Fibroblast of skin of right biceps (primary cell): ENCODE results near the gene ARL4A.
"Not testable (repeated sequence)": the region's sequence is repeated elsewhere in the genome, so short reads cannot be mapped to it uniquely, and the experiment has no call there.

Experiments
- DNase-seq: peaks from one replicate; pipeline ENCODE4 v3.0.0-alpha.2; 2013

Gene ARL4A

DNA sequence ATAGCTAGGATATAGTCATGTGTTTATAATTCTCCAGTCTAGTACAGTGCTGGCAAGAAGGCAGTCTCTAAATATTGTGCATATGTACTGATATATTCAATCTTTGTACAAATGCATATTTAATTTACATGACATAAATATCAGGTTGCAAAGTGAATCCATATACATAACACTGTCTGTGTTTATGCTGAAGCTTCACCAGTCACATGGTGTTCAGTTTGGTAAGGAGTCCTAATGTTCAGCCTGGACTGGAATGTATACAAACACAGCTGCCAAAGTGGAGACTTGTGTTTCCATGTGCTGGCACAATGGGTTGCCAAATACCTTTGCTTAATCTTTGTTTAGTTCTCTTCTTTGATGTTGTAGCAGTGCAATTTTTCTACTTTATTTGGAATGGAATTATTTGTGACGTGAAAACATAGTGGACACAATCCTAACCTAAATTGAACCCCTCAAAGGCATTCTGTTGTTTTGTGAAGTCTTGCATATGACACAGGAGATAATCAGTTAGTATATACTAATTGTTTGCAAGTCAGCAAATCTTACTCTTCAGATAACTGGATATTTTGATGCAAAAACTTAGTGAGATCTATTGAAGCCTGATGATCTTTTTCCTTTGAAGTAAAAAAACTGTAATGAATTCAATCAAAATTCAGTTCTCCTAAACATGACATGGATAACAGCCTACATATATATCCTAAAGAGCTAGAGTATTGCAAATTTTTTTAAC is 17.3 kb upstream of the ARL4A start:
- DNase-seq, result peak; percentile 39

DNA sequence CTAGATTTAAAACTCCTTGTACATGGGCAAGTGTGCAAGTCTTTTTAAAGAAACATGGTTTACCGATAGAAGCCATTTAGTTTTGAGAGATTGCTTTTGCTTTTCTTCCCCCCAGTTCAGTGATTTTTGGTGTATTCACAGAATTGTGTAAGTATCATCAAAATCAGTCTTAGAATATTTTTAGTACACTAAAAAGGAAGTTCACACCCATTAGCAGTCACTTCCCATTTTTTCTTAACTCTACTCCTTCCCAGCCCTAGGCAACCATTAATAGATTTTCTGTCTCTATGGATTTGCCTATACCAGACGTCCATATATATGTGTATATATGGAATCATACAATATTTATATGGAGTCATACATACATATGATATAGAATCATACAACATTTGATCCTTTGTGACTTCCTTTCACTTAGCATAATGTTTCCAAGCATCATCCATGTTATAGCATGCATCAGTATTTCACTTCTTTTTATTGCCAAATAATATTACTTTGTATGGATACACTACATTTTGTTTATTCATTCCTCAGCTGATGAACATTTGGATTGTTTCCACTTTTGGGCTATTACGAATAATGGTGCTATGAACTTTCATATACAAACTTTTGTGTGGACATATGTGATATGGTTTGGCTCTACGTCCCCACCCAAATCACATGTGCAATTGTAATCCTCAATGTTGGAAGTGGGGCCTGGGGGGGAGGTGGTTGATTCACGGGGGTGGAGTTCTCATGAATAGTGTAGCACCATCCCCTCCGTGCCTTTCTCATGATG is 16.5 kb upstream of the ARL4A start:
- DNase-seq, result no peak

DNA sequence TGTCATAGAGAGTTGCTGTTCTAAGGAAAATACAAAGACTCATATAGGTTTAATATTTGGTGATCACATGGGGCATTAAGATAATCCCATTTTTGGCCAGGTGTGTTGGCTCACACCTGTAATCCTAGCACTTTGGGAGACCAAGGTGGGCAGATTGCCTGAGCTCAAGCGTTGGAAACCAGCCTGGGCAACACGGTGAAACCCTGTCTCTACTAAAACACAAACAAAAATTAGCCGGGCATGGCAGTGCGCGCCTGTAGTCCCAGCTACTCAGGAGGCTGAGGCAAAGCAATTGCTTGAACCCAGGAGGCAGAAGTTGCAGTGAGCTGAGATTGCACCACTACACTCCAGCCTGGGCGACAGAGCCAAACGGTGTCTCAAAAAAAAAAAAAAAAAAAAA is 14.0 kb upstream of the ARL4A start:
- DNase-seq, result not testable (repeated sequence)

GRCh38 chr7:12674053-12674452 is 13.4 kb upstream of the ARL4A start:
- DNase-seq, result no peak

GRCh38 chr7:12674861-12675260 is 12.6 kb upstream of the ARL4A start:
- DNase-seq, result peak; percentile 18

DNA sequence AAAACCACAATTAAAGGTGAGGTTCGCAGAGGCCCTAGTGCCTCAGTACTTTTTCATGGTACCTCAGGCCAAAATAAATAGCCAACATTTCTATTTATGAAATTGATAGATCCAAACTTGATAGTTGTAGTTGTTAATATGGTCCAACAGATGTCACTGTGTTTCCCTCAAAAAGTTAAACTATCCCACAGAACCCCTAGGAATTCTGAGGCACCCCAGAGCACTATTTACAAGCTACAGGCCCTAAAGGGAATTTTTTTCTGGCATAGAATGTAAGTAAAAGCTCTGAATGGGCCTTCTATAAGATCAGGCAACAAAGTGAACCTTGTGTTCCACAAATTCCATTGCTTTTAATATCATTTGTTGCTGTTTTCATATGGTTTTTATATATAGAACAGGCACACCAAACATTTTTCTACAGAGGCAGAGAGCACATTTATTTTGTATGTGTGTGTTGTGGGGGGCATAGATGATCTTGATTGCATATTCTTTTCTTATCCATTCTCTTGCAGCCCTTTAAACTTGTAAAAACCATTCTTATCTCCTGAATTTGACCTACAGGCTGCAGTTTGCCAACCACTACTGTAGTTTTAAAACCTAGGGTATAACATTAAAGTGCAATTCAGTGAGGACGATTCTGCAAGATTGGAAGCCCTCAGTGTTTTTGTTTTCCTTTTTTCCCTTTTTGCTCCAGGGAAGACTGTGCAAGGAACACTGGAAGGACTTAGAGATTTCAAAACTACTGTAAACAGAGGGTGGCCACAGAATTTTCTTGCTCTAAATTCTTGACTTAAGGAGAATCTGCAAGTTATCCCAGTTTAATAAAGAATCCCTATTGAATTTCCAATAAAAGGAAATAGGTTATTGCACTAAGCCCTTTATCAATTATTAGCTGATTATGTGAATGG is 3.5 kb upstream of the ARL4A start:
- no peak for DNase-seq

GRCh38 chr7:12684733-12685132 is 2.7 kb upstream of the ARL4A start:
- DNase-seq, result no peak

DNA sequence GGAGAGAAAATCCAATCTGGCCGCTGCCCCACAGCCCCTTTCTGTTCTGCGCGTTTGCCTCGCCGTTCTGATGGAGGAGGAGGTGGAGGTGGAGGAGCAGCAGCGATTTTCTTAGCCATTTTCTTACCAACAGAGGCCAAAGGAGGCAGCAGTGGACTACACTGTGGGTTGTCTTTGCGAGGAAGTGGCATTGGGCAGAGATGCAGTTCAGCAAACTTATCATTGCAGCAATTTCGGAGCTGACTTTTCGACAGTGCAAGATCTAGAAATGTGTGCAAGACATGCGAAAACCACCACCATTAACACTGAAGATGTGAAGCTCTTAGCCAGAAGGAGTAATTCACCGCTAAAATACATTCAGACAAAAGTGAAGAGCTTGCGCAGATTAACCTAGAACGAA is 1.9 kb upstream of the ARL4A start:
- DNase-seq, result peak; percentile 36

DNA sequence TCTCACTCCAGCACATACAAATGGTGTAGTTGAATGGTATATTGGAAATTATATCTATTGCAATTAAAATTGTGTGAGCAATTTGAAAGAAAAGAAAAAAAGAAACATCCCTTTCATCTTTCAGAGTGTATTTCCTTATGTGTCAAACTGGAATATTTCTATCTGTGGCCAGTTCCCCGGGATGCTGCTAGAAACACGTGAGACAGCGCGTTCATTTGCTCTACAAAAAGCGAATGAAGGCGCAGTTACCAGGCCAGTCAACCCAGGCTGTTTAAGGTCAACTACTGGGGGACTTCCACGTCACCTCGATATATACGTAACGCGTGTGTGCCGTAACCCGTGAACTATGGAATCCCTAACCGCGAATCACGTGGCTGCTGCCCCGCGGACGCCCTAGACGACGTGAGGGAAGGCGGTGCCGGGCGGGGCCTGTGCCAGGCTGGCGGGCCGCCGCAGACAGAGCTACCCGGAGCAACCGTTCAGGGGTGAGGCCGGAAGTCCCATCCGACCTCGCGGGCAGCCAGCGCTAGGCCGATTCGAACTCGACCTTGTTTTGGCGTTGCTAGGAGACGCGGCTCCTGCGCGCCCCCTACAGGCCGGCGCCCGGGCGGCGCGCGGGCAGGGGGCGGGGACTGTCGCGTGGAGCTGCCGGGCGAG is 1.1 kb upstream of the ARL4A start:
- DNase-seq, result peak; percentile 88

- DNase-seq, result no peak
Observed at GRCh38 chr7:12687718-12688171, 312 bp downstream of the ARL4A start.

DNA sequence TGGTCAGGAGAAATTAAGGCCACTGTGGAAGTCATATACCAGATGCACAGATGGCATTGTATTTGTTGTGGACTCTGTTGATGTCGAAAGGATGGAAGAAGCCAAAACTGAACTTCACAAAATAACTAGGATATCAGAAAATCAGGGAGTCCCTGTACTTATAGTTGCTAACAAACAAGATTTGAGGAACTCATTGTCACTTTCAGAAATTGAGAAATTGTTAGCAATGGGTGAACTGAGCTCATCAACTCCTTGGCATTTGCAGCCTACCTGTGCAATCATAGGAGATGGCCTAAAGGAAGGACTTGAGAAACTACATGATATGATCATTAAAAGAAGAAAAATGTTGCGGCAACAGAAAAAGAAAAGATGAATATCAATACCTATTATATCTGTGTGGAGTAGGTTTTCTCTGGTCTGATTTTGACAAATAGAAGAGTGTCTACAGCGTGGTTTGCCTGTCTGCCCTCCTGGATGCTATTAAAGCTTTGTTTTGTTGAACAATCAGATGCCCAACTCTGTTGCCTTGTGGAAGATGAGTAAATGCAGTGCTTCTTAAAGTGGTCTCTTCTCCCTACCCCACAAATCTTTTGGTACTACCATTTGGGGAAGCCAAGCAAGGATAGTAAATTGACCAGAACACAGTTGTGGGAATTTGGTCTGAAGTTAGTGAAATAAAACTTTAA is 1.2 kb downstream of the ARL4A start:
- not testable (repeated sequence) for DNase-seq

DNA sequence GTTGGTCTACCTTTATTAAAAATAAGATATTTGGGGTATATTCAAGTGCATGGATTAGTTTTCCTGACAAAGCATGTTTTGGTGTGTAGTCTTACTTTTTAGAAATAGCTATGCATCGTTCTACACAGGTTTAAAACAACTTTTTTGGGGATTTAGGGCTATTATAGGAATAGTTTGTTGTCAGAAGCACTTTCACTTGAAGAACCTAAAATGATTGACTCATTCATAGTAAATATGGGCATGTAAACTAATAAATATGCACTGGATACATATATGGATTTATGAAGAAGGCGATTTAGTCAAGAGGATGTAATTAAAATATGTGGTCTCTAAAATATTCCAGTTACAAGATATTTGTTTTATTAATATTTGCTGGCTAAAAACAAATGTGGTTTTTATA is 2.0 kb downstream of the ARL4A start:
- DNase-seq, result no peak

- DNase-seq, result no peak
Observed at GRCh38 chr7:12690041-12690878, 2.8 kb downstream of the ARL4A start.

GRCh38 chr7:12691388-12691787 is 4.0 kb downstream of the ARL4A start:
- not testable (repeated sequence) for DNase-seq

DNA sequence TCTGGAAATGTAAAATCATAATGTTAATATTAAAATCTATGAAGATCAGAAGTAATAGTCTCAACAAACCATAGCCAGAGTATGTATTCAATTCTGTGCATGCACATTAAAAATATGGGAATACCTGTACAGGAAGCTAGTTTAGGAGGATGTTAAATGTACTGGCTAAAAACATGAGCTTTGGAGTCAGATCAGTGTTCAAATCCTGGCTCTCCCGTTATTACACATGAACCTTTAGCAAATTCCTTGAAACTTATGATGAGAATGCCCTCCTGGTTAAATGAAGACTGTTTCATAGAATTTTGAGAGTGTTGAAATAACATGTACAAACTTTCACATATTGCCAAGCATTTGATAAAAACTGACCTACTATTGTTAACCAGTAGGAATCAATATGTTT is 4.6 kb downstream of the ARL4A start:
- no peak for DNase-seq

GRCh38 chr7:12692479-12693259 is 5.2 kb downstream of the ARL4A start:
- no peak for DNase-seq

DNA sequence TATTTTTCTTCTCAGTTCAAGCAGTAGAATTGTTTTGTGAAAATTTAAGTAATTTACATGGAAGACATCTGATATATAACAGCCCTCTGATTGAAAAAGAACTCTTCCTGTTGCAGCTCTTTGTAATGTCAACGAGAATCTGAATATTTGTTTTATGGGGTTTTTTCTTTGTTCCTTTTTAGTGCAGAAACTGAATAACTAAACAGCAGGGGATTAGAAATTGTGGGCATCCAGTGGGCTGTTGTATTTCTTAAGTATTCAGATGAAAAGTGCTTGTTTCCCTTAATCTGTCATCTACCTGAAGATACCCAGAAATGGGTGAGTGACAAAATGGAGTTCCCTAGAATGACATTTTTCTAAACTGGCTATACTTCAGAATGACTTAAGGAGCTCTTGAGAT is 7.4 kb downstream of the ARL4A start:
- DNase-seq, result no peak

DNA sequence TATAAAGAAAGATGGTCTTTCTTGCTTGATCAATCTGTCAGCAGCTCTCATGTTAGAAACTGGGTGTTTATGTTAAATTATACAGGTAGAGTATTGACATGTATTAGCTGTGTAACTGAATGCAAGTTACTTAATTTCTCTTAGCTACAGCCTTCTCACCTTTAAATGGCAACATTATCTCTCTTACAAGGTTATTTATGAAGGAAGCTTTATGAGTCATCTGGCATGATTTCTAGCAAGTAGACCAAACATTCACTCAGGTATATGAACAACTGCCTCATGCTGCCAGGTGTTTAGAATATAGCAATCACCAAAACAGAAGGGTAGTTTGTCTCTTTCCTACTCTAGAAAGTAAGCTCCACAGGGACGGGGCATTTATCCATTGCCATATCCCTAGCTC is 8.5 kb downstream of the ARL4A start:
- no peak for DNase-seq

DNA sequence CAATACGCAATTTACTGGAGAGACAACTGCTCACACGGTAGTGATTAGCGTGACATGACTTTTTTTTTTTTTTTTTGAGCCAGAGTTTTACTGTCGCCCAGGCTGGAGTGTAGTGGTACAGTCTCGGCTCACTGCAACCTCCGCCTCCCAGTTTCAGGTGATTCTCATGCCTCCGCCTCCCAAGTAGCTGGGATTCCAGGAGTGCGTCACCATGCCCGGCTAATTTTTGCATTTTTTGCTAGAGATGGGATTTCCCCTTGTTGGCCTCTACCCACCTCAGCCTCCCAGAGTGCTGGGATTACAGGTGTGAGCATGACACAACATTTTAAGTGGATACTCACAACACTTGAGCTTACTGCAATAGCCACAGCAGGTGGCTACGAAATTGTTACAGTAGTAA is 11.9 kb downstream of the ARL4A start:
- DNase-seq, result no peak

DNA sequence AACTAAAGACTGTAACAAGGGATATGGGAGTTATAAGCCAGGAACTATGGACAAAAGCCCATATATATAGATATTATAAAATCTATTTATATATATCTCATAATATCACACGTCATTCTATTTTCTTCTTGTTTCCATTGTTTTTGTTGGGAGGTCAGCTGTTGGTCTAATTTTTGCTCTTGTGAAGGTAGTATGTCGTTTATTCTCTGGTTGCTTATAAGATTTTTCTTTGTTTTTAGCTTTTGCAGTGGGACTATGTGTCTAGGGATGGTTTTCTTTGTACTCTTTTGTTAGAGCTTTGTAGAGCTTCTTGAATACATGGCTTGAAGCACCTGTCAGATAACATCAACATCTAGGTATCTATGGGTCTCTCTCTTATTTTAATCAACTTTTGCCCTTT is 14.0 kb downstream of the ARL4A start:
- no peak for DNase-seq
